Measurements from ENCODE around the gene NT5C2. TPM values are rescaled to one million over a fixed set of nuclear protein-coding genes. Genes with fewer than 3 reads are reported as not detected.
A peak's percentile ranks its signal among the peaks of the same experiment; 100 is the strongest.

The NT5C2 gene
- total and polyA plus RNA-seq, 7 donors, result 37.7 to 61.5 (median 49.2) TPM

- Histone ChIP-seq H3K4me3 (no peak overlapping the region), H3K27ac (no peak overlapping the region), H3K36me3 (peaks cover 0 to 50% (median 2%) of the 10 kb centered on the region in 4 donors), H3K27me3 (no peaks in the 10 kb centered on the region), H3K4me1 (peaks cover 0 to 9% (median 2%) of the 10 kb centered on the region in 4 donors), H3K9me3 (no peaks in the 10 kb centered on the region)
- 95 to 98% methylated on average over 1 of the region's 1 CpG for WGBS, 2 donors
- TF ChIP-seq POLR2A (IDR thresholded peaks at IDR 0.05), result no peak
- TF ChIP-seq, protein P1, sequence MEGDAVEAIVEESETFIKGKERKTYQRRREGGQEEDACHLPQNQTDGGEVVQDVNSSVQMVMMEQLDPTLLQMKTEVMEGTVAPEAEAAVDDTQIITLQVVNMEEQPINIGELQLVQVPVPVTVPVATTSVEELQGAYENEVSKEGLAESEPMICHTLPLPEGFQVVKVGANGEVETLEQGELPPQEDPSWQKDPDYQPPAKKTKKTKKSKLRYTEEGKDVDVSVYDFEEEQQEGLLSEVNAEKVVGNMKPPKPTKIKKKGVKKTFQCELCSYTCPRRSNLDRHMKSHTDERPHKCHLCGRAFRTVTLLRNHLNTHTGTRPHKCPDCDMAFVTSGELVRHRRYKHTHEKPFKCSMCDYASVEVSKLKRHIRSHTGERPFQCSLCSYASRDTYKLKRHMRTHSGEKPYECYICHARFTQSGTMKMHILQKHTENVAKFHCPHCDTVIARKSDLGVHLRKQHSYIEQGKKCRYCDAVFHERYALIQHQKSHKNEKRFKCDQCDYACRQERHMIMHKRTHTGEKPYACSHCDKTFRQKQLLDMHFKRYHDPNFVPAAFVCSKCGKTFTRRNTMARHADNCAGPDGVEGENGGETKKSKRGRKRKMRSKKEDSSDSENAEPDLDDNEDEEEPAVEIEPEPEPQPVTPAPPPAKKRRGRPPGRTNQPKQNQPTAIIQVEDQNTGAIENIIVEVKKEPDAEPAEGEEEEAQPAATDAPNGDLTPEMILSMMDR (IDR thresholded peaks at IDR 0.05), result no peak
- TF ChIP-seq POLR2AphosphoS5 (IDR thresholded peaks at IDR 0.05), result no peak
- no peak for TF ChIP-seq EP300 (IDR thresholded peaks at IDR 0.05)
- DNase-seq, result no peak
- intact Hi-C loops (cut with DNase I), result no loop called here
Observed at GRCh38 chr10:103082683-103083082, 110.4 kb downstream of the NT5C2 start.

DNA sequence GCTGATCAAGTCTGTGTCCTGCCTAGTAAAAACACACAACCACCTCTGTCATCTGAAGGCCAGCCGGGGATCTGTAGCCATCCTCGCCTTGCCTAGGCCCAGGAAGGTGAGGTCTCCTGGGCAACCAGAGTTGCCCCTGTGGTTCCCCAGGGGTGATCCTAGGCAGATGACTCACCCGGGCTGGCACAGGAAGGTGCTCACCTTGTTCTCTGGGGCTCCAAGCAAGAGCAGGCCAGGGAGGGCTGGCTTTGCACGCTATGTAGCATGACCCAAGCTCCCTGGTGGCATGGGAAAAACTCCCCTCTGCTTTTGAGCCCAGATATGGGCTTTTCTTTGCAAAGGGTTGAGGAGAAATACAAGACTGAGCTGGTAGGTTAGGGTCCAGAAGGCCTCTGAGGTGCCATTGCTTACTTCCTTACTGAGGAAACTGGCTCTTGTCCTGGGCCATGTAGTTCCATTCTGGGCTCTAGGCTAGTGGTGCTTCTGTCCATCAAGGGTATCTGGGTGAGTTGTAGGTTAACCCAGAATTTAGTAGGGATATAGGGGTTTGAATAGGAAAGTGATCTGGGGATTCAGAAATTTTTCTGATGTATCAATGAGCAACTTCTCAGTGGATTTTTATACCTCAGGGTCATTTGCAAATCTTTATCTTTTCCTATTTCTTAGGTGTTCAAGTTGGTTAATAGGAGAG lies 112.0 kb downstream of the NT5C2 start:
- TF ChIP-seq POLR2AphosphoS5 (IDR thresholded peaks at IDR 0.05), result peak in 1 of 4 donors; percentile 13
- TF ChIP-seq, protein P1 (IDR thresholded peaks at IDR 0.05), result no peak
- no peak for DNase-seq
- Histone ChIP-seq H3K4me1 (peaks cover 0 to 2% (median under 1%) of the 10 kb centered on the region in 4 donors), H3K27ac (no peak overlapping the region), H3K4me3 (no peak overlapping the region), H3K27me3 (no peaks in the 10 kb centered on the region), H3K36me3 (peaks cover 3 to 55% (median 15%) of the 10 kb centered on the region in 4 donors), H3K9me3 (no peaks in the 10 kb centered on the region)
- intact Hi-C loops (cut with DNase I), result no loop called here
- WGBS, 2 donors, result 93 to 95% methylated on average over 4 of the region's 4 CpGs

GRCh38 chr10:103079946-103080345 lies 113.1 kb downstream of the NT5C2 start:
- Histone ChIP-seq H3K4me3 (no peak overlapping the region), H3K27me3 (no peaks in the 10 kb centered on the region), H3K9me3 (no peaks in the 10 kb centered on the region), H3K36me3 (peaks cover 4 to 48% (median 15%) of the 10 kb centered on the region in 4 donors), H3K27ac (no peak overlapping the region), H3K4me1 (no peaks in the 10 kb centered on the region)
- intact Hi-C loops (cut with DNase I), result no loop called here
- no peak for TF ChIP-seq POLR2A (IDR thresholded peaks at IDR 0.05)
- TF ChIP-seq EP300 (IDR thresholded peaks at IDR 0.05), result no peak
- TF ChIP-seq, protein P1 (IDR thresholded peaks at IDR 0.05), result no peak
- WGBS, 2 donors, result 93 to 95% methylated on average over 11 of the region's 11 CpGs
- no peak for DNase-seq

GRCh38 chr10:103079100-103079499 lies 114.0 kb downstream of the NT5C2 start:
- intact Hi-C loops (cut with DNase I), result no loop called here
- no peak overlapping the region for H3K4me3 ChIP-seq
- DNase-seq, result no peak
- peaks cover 4 to 42% (median 15%) of the 10 kb centered on the region in 4 donors for H3K36me3 ChIP-seq
- H3K27me3 ChIP-seq, result no peaks in the 10 kb centered on the region
- no peaks in the 10 kb centered on the region for H3K9me3 ChIP-seq
- WGBS, 2 donors, result 97 to 98% methylated on average over 7 of the region's 7 CpGs
- H3K4me1 ChIP-seq, result no peaks in the 10 kb centered on the region
- no peak for TF ChIP-seq POLR2A (IDR thresholded peaks at IDR 0.05)
- TF ChIP-seq, protein P1 (IDR thresholded peaks at IDR 0.05), result no peak
- no peak overlapping the region for H3K27ac ChIP-seq

- no peak for TF ChIP-seq POLR2A (IDR thresholded peaks at IDR 0.05)
- TF ChIP-seq, protein P1 (IDR thresholded peaks at IDR 0.05), result no peak
- TF ChIP-seq POLR2AphosphoS5 (IDR thresholded peaks at IDR 0.05), result no peak
- no peak for TF ChIP-seq EP300 (IDR thresholded peaks at IDR 0.05)
- no peak for DNase-seq
- H3K27me3 ChIP-seq, result no peaks in the 10 kb centered on the region
- H3K36me3 ChIP-seq, result peaks cover 4 to 37% (median 15%) of the 10 kb centered on the region in 4 donors
- intact Hi-C loops (cut with DNase I), result no loop called here
- H3K4me3 ChIP-seq, result no peak overlapping the region
- WGBS, 2 donors, result 95 to 96% methylated on average over 14 of the region's 14 CpGs
- no peaks in the 10 kb centered on the region for H3K4me1 ChIP-seq
- H3K27ac ChIP-seq, result no peak overlapping the region
- no peaks in the 10 kb centered on the region for H3K9me3 ChIP-seq
Observed at GRCh38 chr10:103078676-103079075, 114.4 kb downstream of the NT5C2 start.

All from sigmoid colon (tissue), 7 donors.